H1 (cell line): ENCODE data around the gene CNIH1. TPM values are rescaled to one million over a fixed set of nuclear protein-coding genes. Genes with fewer than 3 reads are reported as not detected.

Experiments
- BRCA1 ChIP-seq: IDR thresholded peaks from 2 replicates; pipeline ENCODE4 v1.6.1; 2012; ENCODE audit warnings: low read depth, low read length, improper control_type of control experiment
- PHF8 ChIP-seq: fragments of 200-600 bp; sonication (generic); conservative IDR thresholded peaks from 2 replicates; pipeline ENCODE4 v1.7.1; 2012; ENCODE audit warnings: low read depth, mild to moderate bottlenecking, inconsistent platforms, low read length, moderate library complexity
- polyA plus RNA-seq, 7 experiments: library from polyadenylated mRNA; depleted of rRNA in 3 of 7; stranded (reverse) in 5 of 7; unstranded in 2 of 7; fragments of >200 nt in 5 of 7; fragments of 200-250 nt in 2 of 7; gene quantifications; 1 replicate in 5 of 7; 2 replicates in 1 of 7; 4 replicates in 1 of 7; pipeline versions ENCODE4 v1.2.1 to v1.2.3, GENCODE V29; 2011 to 2013; ENCODE audit warnings: missing spikeins in 2 of 7, mixed read lengths in 2 of 7
- total RNA-seq: library from RNA; stranded (reverse); fragmentation: NEBNext Ultra II Directional; extraction: Animal tissue kit (Norgen Biotek cat#: 25700); gene quantifications from 2 replicates; pipeline ENCODE4 v1.2.1, GENCODE V29; 2021

CNIH1 gene
- total and polyA plus RNA-seq, 2 of the 8 experiments (the other 6 are each of a cell fraction or from before 2014, with no cell fraction given) = 119 to 333 TPM

GRCh38 chr14:54450535-54450934 is 9.4 kb upstream of the CNIH1 start (continued):
- TF ChIP-seq PHF8 (no peak), BRCA1 (no peak)
